HCEC 1CT (cell line): ENCODE measurements around the gene SYTL2.

Experiments used
- DNase-seq: peaks from one replicate; pipeline ENCODE4 v3.0.0-alpha.2; 2017

SYTL2 gene

DNA sequence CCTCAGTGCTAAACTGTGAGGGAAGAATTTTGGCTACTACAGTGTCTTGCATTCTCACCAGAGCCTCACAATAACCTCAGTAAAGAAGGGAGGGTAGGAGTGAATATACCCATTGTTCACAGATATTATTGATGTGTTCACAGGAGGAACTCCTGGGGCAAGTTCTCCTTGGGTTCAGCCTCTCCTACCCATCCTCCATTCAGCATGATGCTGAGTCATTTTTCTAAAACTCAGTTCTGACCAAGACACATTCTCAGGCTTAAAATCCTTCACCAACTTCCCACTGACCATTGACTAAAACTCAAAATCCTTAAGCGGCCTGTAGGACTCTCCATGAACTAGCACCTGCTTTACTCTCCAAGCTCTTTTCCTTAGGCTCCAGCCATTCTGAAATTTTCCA is 48.7 kb downstream of the SYTL2 start:
- DNase-seq, result peak; percentile 37

- DNase-seq, result peak; percentile 85
Observed at GRCh38 chr11:85759915-85760314, 51.0 kb downstream of the SYTL2 start.

DNA sequence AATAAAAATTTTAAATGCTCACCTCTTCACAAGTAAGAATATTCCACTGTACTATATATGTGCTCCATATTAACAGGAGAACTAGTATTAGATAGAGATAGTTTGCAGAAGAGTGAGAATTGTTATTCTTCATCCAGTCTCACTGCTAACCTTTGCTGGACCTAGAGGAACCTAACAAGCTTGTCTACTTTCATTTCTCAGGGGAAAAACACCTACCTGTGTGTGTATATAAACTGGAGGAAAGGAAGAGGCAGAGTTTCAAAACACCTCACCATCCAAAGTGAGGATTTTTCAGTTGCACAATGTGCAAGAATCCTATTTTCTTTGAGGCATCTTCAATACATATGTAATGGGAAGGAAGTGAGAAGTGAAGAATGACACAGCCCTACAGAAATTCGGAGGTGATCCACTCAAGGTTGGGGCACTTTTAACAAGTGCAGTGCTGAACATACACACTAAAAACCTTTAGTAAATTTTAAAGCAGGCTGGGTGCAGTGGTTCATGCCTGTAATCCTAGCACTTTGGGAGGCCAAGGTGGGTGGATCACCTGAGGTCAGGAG is 52.4 kb downstream of the SYTL2 start:
- no peak for DNase-seq

DNA sequence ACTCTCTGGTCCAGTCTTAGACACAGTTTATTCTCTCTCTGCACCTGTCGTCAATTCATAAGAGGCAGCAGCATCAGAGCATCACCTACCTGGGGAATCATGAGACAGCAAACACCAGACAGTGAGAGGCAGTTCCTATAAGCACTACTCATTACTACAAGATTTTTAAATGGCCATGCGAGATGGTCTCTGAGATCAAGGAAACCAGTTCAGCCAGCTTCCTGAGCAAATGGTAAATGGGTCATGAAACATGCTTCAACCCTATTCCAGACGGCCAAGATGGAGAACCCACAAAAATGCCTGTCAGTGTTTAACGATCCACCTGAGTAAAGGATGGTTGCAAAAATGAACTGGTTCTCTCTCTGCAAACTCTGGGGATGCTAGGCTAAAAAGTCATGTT is 52.9 kb downstream of the SYTL2 start:
- no peak for DNase-seq

DNA sequence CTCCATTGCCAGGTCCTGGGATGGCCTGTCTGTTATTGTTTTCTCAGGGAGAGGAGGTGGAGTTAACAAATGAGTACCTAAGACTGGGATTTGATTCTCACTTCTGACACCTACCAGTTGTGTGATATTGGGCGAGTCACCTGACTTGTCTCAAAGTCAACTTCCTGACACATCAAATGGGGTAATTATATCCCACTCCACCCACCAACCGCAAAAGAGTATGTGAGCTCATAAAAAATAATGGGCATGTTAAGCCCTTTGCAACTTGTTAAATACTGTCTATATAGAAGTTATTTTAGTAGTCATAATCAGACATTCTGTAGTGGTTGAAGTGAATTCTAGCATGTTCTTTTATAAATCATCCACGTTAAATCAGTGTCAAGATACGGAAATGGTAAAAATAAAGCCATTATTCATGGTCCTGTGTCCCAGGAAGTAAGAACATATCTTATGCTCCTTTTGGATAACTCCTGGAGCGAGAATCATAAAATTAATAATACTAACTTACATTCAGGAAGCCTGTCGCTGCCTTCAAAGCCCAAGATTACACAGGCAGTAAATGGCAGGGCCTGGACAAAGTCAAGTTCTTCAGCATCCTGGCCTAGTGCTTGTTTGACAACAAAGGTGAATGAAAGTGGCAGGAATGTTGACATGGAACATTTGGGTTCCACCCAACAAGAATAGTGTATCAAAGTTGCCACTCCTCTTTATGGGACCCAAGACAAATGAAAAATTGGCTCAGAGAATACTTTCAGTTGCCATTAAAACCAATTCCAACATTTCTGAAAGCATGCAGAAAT is 54.3 kb downstream of the SYTL2 start:
- DNase-seq, result no peak

DNA sequence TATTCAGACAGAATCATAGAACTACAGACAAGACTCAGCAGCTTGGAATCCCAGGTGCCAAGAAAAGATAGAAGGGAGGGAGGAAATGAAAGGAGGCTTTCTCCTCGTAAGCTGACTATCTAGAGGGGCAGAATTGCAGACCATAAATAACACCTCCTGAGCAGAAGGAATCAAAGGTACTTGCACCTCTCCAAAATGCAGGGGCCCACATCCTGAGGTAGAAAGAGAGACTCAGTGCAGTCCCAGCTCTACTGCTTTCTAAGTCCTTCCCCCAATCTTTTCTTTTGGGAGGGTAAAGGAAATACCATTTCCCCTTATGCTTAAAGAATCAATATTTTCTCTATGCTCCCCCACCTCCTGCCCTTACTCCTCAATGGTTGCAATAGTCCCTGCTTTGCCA is 55.2 kb downstream of the SYTL2 start:
- DNase-seq, result no peak

GRCh38 chr11:85755285-85755684 is 55.7 kb downstream of the SYTL2 start:
- DNase-seq, result no peak

GRCh38 chr11:85752890-85753581 is 57.9 kb downstream of the SYTL2 start:
- DNase-seq, result no peak

- DNase-seq, result no peak
Observed at GRCh38 chr11:85752201-85752889, 58.6 kb downstream of the SYTL2 start.

- no peak for DNase-seq
Observed at GRCh38 chr11:85751724-85752123, 59.2 kb downstream of the SYTL2 start.

- DNase-seq, result no peak
Observed at GRCh38 chr11:85750646-85751045, 60.3 kb downstream of the SYTL2 start.

DNA sequence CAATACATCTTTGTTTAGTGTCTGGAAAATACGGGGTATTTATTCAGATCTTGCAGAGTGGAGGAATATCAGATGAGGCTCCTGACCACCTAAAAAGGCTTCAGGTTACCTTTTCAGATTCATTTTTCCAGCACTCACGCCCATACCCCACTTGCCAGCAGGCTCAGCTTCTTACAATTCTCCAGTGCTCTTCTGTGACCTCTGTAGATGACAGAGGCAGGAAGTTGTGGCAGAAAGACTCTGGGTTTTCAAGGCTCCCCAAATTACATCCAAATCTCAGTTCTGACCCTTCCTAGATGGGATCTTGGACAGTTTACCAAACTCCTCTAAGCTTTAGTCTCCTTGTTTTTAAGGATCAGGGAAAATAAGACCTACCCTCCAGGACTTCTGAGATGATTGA is 61.1 kb downstream of the SYTL2 start:
- DNase-seq, result no peak

DNA sequence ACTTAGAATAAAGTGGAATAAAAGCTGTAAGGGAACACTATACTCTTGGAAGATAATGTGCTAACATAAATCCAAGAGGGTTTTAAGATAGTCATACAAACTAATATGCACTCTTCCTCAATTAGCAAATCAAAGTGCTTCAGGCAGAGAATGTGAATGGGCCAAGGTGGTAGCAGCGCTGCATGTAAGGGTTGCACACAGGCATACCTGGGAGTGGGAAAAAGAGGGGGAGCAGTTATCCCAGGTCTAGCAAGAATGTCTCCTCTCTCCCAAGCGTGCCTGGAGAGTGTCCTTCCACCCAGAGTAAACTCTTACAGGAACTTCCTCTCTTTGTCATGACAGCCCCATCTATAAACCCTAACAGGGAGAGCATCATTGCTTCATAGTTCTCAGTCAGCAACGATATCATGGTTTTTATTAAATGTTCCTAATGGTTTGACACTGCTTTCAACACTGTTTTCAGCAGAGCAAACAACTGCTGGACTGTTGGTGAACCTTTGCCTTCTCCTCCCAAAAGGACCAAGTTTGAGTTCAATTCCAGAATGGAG is 61.6 kb downstream of the SYTL2 start:
- DNase-seq, result no peak

GRCh38 chr11:85748455-85748891 is 62.5 kb downstream of the SYTL2 start:
- DNase-seq, result peak; percentile 24

DNA sequence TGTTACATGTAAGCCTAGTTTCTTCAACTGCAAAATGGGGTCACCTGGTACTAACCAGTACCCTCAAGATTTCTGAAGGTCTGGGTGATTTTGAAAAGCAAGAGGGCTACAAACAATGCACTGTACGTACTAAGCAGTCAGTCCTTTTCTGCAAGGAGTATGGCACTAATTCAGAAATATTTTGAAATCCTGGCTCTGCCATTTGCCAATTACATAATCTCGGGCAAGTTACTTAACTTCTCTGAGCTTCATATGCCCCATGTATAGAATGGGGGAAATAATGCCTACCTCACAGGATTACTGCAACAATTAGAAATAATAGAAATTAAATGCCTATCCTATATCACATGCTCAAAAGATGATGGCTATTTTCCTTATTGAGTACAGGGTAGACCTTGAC is 64.3 kb downstream of the SYTL2 start:
- no peak for DNase-seq

- DNase-seq, result no peak
Observed at GRCh38 chr11:85745626-85746025, 65.3 kb downstream of the SYTL2 start.

- DNase-seq, result no peak
Observed at GRCh38 chr11:85742873-85743275, 68.1 kb downstream of the SYTL2 start.

DNA sequence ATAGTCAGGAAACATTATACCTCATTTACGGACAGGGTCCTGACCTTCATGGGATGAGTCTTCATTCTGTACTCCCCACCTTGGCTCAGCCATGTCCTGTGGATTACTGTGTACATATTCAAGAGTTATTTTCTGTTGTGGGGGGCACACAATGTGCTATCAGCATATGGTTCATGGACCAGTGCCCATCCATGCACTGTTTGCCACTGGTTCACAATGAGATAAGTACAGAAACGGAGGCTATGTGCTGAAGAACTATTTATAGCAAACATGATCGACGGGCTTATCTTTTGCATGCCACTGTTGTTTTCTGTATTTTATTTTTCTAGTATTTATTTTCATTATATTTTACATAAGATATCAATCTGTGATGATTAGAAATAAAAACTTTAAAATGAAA is 68.6 kb downstream of the SYTL2 start:
- no peak for DNase-seq

DNA sequence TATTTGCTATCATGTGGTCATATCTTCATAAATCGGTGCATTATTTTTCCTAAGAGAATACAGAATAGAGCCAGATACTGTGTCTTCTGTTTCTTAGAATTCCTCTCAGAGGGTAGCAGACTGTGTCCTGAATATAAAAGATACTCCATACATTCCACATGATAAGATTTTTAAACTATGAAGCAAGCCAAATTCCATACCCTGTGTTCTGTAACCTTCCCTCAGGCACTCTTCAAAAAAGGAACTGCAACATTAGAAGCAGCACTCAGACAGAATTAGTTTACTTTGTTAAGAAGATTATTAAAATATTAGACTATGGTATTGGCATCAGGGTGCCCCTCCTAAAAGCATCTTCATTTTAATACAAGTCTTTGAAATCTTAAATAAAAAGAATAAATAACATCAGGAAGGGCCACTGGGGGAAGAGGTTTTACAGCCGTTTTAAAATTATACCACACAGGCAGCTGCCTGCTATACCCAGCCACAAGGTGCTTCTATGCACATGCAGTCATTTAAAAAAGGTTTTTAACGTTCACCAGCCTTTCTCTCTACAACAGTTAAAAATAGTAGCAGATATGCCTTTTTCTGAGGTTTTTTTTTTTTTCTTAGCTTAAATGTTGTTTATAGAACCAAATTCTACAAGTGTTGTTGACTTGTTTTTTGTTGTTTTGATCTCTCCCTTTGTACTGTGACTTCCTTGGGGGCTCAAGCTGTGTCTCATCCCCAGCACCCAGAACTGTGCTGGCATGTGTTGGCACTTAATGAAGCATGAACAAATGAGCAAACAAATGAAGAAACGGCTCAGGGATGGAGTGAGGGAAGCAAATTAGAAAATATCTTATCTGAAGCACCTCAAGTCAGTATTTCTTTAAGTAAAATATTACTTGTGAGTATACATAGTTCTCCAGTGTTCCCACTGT is 70.2 kb downstream of the SYTL2 start:
- no peak for DNase-seq

DNA sequence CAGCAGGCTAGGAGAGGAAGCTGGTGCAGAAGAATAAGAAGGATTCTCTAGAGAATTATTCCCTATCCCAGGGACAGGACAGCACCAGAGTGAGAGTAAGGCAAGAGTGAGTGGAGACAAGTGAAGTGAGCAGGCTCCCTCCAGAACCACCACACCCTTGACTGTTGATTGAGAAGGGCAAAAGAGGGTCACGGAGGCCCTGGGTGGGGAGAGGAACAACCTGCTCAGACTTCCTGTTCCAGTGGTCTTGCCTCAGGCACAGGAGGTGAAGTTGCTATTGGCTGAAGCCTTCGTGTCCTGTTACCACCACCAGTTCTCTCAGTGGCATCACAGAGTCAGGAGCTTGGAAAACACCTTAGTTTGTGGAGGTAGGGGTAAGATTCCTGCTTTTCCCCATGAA is 73.2 kb downstream of the SYTL2 start:
- no peak for DNase-seq

- no peak for DNase-seq
Observed at GRCh38 chr11:85735876-85736460, 75.0 kb downstream of the SYTL2 start.

DNA sequence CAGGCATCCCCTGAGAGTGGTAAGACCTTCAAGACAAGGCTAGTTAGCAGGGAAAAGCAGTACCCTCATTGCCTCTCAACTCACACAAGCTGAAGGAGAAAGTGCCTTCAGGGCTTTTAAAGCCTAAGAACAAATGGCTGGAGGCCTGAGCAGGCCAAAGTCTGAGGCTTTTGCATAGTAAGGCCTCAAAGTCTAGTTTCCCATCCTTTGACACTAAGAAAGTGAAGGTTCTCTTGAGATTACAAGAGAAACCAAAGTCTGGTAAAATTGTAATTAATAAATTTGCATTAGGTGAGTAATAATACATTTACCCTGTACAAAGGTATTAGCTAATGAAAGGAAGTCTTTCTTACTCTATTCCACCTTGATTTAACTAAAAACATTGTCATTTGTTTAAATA is 78.0 kb downstream of the SYTL2 start:
- no peak for DNase-seq
